GM12878 (cell line): ENCODE results near the gene DFFB. TPM values are rescaled to one million over a fixed set of nuclear protein-coding genes. Genes with fewer than 3 reads are reported as not detected.

Experiments used
- ATAC-seq: fragments of 200-7000 bp; cut with Tn5 transposase; 3 replicates; pipeline ENCODE4 v1.9.1; 2020; ENCODE audit warnings: mild to moderate bottlenecking, moderate library complexity
- BruUV-seq: library from RNA; stranded (reverse); fragments of 400-500 nt; replicated peaks from 2 replicates; lab custom pipeline; 2021; lab: Mats Ljungman, UMichigan
- CTCF ChIA-PET: fragments of 300-600 bp; sonication (Branson Sonifier 250); formaldehyde crosslinking; extraction: SDS; loops from one replicate; lab custom pipeline; 2021; ENCODE audit warnings: inconsistent platforms; lab: Yijun Ruan, JAX
- POLR2A ChIA-PET: fragments of 350-600 bp; formaldehyde crosslinking; extraction: SDS; loops from one replicate; lab custom pipeline; 2021; ENCODE audit warnings: inconsistent platforms; lab: Charles Lee
- RAD21 ChIA-PET: fragments of 300-600 bp; sonication (Branson Sonifier 250); formaldehyde crosslinking; loops from one replicate; lab custom pipeline; 2023; ENCODE audit warnings: antibody characterized with exemption; ENCODE audit not compliant: unreplicated experiment; lab: Charles Lee
- SMC1A ChIA-PET: fragments of 300-600 bp; sonication (Branson Sonifier 250); formaldehyde crosslinking; loops from one replicate; lab custom pipeline; 2023; ENCODE audit not compliant: unreplicated experiment, uncharacterized antibody; lab: Charles Lee
- DNase-seq: peaks from one replicate; pipeline ENCODE4 v3.0.0-alpha.2; 2011; ENCODE audit warnings: low read depth, low spot score
- FAIRE-seq: peaks from 3 replicates; lab custom pipeline; 2011; peaks lifted over from hg19 to GRCh38; lab: Jason Lieb, UNC
- H2AFZ ChIP-seq: 2 replicates; pipeline ENCODE4 v1.6.0; 2011; ENCODE audit warnings: low read depth, low read length, control low read depth; ENCODE audit not compliant: control insufficient read depth
- H3K27ac ChIP-seq: 2 replicates; pipeline ENCODE4 v1.5.1; 2011; ENCODE audit warnings: control low read depth; ENCODE audit not compliant: control insufficient read depth, insufficient read depth
- H3K27me3 ChIP-seq, 2 experiments: replicated peaks in 1 of 2; 2 replicates each; pipeline versions ENCODE4 v1.6.0 to v1.6.1; 2011; ENCODE audit warnings: low read length in 1 of 2; ENCODE audit not compliant: control insufficient read depth in 2 of 2, insufficient read depth in 2 of 2
- H3K36me3 ChIP-seq, 2 experiments: 2 replicates each; pipeline ENCODE4 v1.5.1; 2011; ENCODE audit warnings: low read length in 1 of 2; ENCODE audit not compliant: control insufficient read depth in 2 of 2, insufficient read depth in 2 of 2
- H3K4me1 ChIP-seq: 2 replicates; pipeline ENCODE4 v1.6.1; 2011; ENCODE audit warnings: mild to moderate bottlenecking, low read length, moderate library complexity, mixed read lengths; ENCODE audit not compliant: control insufficient read depth, insufficient read depth
- H3K4me2 ChIP-seq: 2 replicates; pipeline ENCODE4 v1.6.0; 2011; ENCODE audit warnings: control low read depth; ENCODE audit not compliant: control insufficient read depth, insufficient read depth
- H3K4me3 ChIP-seq: fragments of 200-600 bp; sonication (generic); 2 replicates; pipeline ENCODE4 v1.5.1; 2016
- H3K79me2 ChIP-seq: 2 replicates; pipeline ENCODE4 v1.6.0; 2011; ENCODE audit warnings: low read length; ENCODE audit not compliant: control insufficient read depth, insufficient read depth
- H3K9ac ChIP-seq: 2 replicates; pipeline ENCODE4 v1.8.0; 2011; ENCODE audit warnings: low read length, control low read depth, mixed read lengths; ENCODE audit not compliant: control insufficient read depth, insufficient read depth
- H3K9me3 ChIP-seq: replicated peaks from 3 replicates; pipeline ENCODE4 v1.5.1; 2011; ENCODE audit warnings: mild to moderate bottlenecking, low read length; ENCODE audit not compliant: control insufficient read depth, insufficient read depth
- H4K20me1 ChIP-seq: 2 replicates; pipeline ENCODE4 v1.6.0; 2011; ENCODE audit not compliant: control insufficient read depth, insufficient read depth
- BMI1 ChIP-seq: fragments of 450-650 bp; IDR thresholded peaks from 2 replicates; pipeline ENCODE4 v1.6.1; 2016; ENCODE audit warnings: mild to moderate bottlenecking, moderate library complexity, borderline replicate concordance
- CBFB ChIP-seq: IDR thresholded peaks from 2 replicates; pipeline ENCODE4 v1.6.1; 2016; ENCODE audit warnings: antibody characterized with exemption, low read depth
- CHD4 ChIP-seq: fragments of 200-600 bp; sonication (generic); IDR thresholded peaks from 2 replicates; pipeline ENCODE4 v1.6.1; 2016; ENCODE audit warnings: mild to moderate bottlenecking
- CREB1 ChIP-seq: IDR thresholded peaks from 2 replicates; pipeline ENCODE4 v1.6.1; 2012; ENCODE audit warnings: low read depth, mild to moderate bottlenecking, inconsistent platforms
- CUX1 ChIP-seq: IDR thresholded peaks from 2 replicates; pipeline ENCODE4 v1.6.1; 2012; ENCODE audit warnings: improper control_type of control experiment, low read depth, low read length; ENCODE audit not compliant: insufficient replicate concordance
- MEF2A ChIP-seq: IDR thresholded peaks from 2 replicates; pipeline ENCODE4 v1.6.1; 2011; ENCODE audit warnings: low read depth, mild to moderate bottlenecking, low read length, moderate library complexity; ENCODE audit not compliant: insufficient read depth
- NFXL1 ChIP-seq: fragments of 450-650 bp; IDR thresholded peaks from 2 replicates; pipeline ENCODE4 v1.6.1; 2017; ENCODE audit warnings: antibody characterized with exemption, mild to moderate bottlenecking, borderline replicate concordance
- NR2C2 ChIP-seq: IDR thresholded peaks from 2 replicates; pipeline ENCODE4 v1.6.1; 2011; ENCODE audit warnings: borderline replicate concordance, low read depth; ENCODE audit not compliant: control insufficient read depth, insufficient read length
- PAX8 ChIP-seq: fragments of 450-650 bp; IDR thresholded peaks from 2 replicates; pipeline ENCODE4 v1.6.1; 2017; ENCODE audit warnings: mild to moderate bottlenecking, moderate library complexity
- RFX5 ChIP-seq: IDR thresholded peaks from 2 replicates; pipeline ENCODE4 v1.6.1; 2011; ENCODE audit warnings: low read depth, low read length, improper control_type of control experiment
- SIN3A ChIP-seq: IDR thresholded peaks from 2 replicates; pipeline ENCODE4 v1.6.1; 2012; ENCODE audit warnings: low read depth, low read length, improper control_type of control experiment
- SMC3 ChIP-seq: IDR thresholded peaks from 2 replicates; pipeline ENCODE4 v1.6.1; 2011; ENCODE audit warnings: low read length, improper control_type of control experiment, borderline replicate concordance
- TAF1 ChIP-seq: IDR thresholded peaks from 2 replicates; pipeline ENCODE4 v1.6.1; 2011; ENCODE audit warnings: mild to moderate bottlenecking, low read depth, low read length, borderline replicate concordance
- ZZZ3 ChIP-seq: IDR thresholded peaks from 2 replicates; pipeline ENCODE4 v1.6.1; 2011; ENCODE audit warnings: low read depth; ENCODE audit not compliant: control insufficient read depth, insufficient read length
- WGBS: methylation state at CpG from one replicate; pipeline ENCODE4 v1.1.6; 2016; ENCODE audit warnings: low lambda C conversion rate; ENCODE audit not compliant: insufficient replicate concordance, insufficient coverage; ENCODE audit errors: missing lambda C conversion rate; 5-methylcytosine and 5-hydroxymethylcytosine counted together
- in situ Hi-C: fragments of 300-500 bp; cut with MboI; formaldehyde crosslinking; loops from 9 replicates; pipeline ENCODE4 v1.14.3; 2018; ENCODE audit warnings: mixed read lengths
- intact Hi-C: fragments of 100-400 bp; cut with micrococcal nuclease; formaldehyde crosslinking; loops from one replicate; pipeline ENCODE4 v1.14.2; 2022; ENCODE audit not compliant: unreplicated experiment
- polyA plus RNA-seq, 11 experiments: library from polyadenylated mRNA; depleted of rRNA in 4 of 11; unstranded in 6 of 11; stranded (reverse) in 5 of 11; fragments of >200 nt; fragmentation: Nextera tagmentation in 4 of 11; fragmentation: Illumina TruSeq in 1 of 11; extraction: Ambion mirVana in 4 of 11; extraction: Trizol in 1 of 11; gene quantifications; 1 replicate in 1 of 11; 2 replicates in 10 of 11; pipeline versions ENCODE4 v1.2.1 to v1.2.3, GENCODE V29; 2011 to 2016; ENCODE audit warnings: inconsistent platforms in 2 of 11, missing spikeins in 2 of 11, low read depth in 1 of 11
- total RNA-seq, 4 experiments: library from RNA; depleted of rRNA in 3 of 4; stranded (reverse); fragments of >200 nt in 3 of 4; fragmentation: Illumina TruSeq in 1 of 4; extraction: Trizol in 1 of 4; gene quantifications; 2 replicates each; pipeline versions ENCODE4 v1.2.1 to v1.2.3, GENCODE V29; 2013 to 2021

Gene DFFB
- total and polyA plus RNA-seq, 10 of the 15 experiments (the other 5 are each of a cell fraction or from before 2014, with no cell fraction given) = 2.7 to 10.7 (median 6.5) TPM

- no TSS peak for BruUV-seq
- Histone ChIP-seq H3K79me2 (no peaks in the 10 kb centered on the region), H3K4me1 (no peaks in the 10 kb centered on the region), H3K9me3 (no peaks in the 10 kb centered on the region), H3K4me2 (no peak overlapping the region), H3K9ac (no peak overlapping the region), H3K36me3 (peaks cover 0 to 16% of the 10 kb centered on the region in 2 experiments; a peak in 3 of 4 replicates), H3K27ac (no peak overlapping the region), H2AFZ (no peak overlapping the region), H3K27me3 (no peaks in the 10 kb centered on the region), H4K20me1 (no peaks in the 10 kb centered on the region), H3K4me3 (no peak overlapping the region)
- intact Hi-C loops (no loop called here), in situ Hi-C loops (no loop called here)
- DNase-seq (no peak), ATAC-seq (no peak), FAIRE-seq (no peak)
- SMC1A ChIA-PET = no interaction called here
- CTCF ChIA-PET = no interaction called here
- WGBS = over 99% methylated on average over 23 of the region's 23 CpGs
- RAD21 ChIA-PET = no interaction called here
- POLR2A ChIA-PET = no interaction called here
- TF ChIP-seq MEF2A (no peak), CHD4 (no peak), CBFB (no peak), BMI1 (no peak), PAX8 (no peak), SIN3A (no peak), NR2C2 (no peak), SMC3 (no peak), TAF1 (no peak), ZZZ3 (no peak), CUX1 (no peak), CREB1 (no peak), RFX5 (no peak), NFXL1 (no peak)
These were observed 17.5 kb downstream of the DFFB start for GRCh38 chr1:3874736-3875135.
